Gastroesophageal sphincter (tissue), 4 donors: ENCODE results near the gene PSAP. TPM values are rescaled to one million over a fixed set of nuclear protein-coding genes. Genes with fewer than 3 reads are reported as not detected.

ENCODE experiments used
- ATAC-seq: fragments of 150-250 bp; one replicate; pipeline ENCODE4 v1.9.1; 2016; ENCODE audit warnings: mild to moderate bottlenecking, moderate library complexity
- H3K27ac ChIP-seq, 4 donors: fragments of 200-600 bp; sonication (generic) in 3 of 4; 1 replicate in 3 of 4; 2 replicates in 1 of 4; pipeline ENCODE4 v1.5.1; 2016 to 2019
- H3K27me3 ChIP-seq: fragments of 200-600 bp; sonication (generic); one replicate; pipeline ENCODE4 v1.5.1; 2019
- H3K36me3 ChIP-seq, 2 donors: fragments of 200-600 bp; sonication (generic); one replicate each; pipeline ENCODE4 v1.5.1; 2019; ENCODE audit warnings: control low read depth in 1 of 2
- H3K4me1 ChIP-seq, 3 donors: fragments of 200-600 bp; sonication (generic); 1 replicate in 2 of 3; 2 replicates in 1 of 3; pipeline ENCODE4 v1.5.1; 2016 to 2019; ENCODE audit warnings: control low read depth in 2 of 3
- H3K4me3 ChIP-seq, 2 donors: fragments of 200-600 bp; sonication (generic); one replicate each; pipeline ENCODE4 v1.5.1; 2019; ENCODE audit warnings: mild to moderate bottlenecking in 1 of 2, moderate library complexity in 1 of 2
- H3K9me3 ChIP-seq, 3 donors: fragments of 200-600 bp; sonication (generic); one replicate each; pipeline ENCODE4 v1.5.1; 2017 to 2019; ENCODE audit warnings: control low read depth in 2 of 3
- CTCF ChIP-seq, 4 experiments: fragments of 200-600 bp in 2 of 4; fragments of 450-650 bp in 2 of 4; sonication (generic) in 1 of 4; IDR thresholded peaks; one replicate each; pipeline ENCODE4 v1.5.1; 2017 to 2019; ENCODE audit warnings: antibody characterized with exemption in 4 of 4, mild to moderate bottlenecking in 2 of 4, moderate library complexity in 2 of 4
- EP300 ChIP-seq: sonication (generic); formaldehyde crosslinking; IDR thresholded peaks from one replicate; pipeline ENCODE4 v1.6.1; 2017; ENCODE audit warnings: antibody characterized with exemption, mild to moderate bottlenecking
- POLR2A ChIP-seq, 2 donors: fragments of 450-650 bp; IDR thresholded peaks; one replicate each; pipeline ENCODE4 v1.6.1; 2017; ENCODE audit warnings: antibody characterized with exemption in 2 of 2, mild to moderate bottlenecking in 2 of 2, moderate library complexity in 1 of 2
- POLR2AphosphoS5 ChIP-seq: sonication (generic); formaldehyde crosslinking; IDR thresholded peaks from one replicate; pipeline ENCODE4 v1.6.1; 2017; ENCODE audit warnings: antibody characterized with exemption
- WGBS, 2 donors: methylation state at CpG; one replicate each; pipeline ENCODE4 v1.1.5; 2018; ENCODE audit warnings: low coverage in 1 of 2; 5-methylcytosine and 5-hydroxymethylcytosine counted together
- total RNA-seq, 4 donors: library from RNA; depleted of rRNA; stranded (reverse); fragments of >200 nt; gene quantifications; one replicate each; pipeline ENCODE4 v1.1.0, GENCODE V29; 2016

Gene PSAP
- total RNA-seq, 4 donors from 2014 or later = 604 to 881 (median 718) TPM

DNA sequence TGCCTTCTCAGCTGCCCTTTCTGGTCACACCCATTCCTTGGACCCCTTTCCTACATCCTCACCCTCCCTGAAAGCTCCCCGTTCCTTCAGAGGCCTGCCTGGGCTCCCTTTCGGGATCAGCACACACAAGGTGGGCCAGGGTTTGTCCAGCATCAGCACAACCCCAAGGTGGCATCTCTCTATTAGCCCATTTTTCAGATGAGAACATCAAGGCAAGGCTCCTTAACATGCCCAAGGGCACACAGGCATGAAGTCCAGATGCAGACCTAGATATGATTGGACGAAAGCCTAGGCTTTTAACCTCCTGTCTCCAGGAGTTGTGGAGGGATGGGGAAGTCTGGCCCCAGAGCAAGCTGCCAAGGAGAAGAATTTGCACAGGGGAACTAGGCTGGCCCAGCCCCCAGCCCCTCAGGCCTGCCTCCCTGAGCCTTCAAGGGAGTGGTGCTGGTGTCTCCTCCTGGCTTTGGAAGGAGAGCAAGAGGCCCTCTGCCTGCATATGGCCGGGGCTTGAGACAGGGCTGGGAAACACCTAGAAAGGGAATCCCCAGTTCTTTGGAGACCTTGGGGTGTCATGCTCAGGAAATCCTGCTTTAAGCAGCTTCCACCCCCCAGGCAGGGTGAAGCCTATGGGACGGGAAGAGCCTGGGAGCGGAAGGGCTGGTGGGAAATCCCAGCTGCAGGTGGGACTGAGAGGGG, 68.7 kb downstream of the PSAP start:
- ATAC-seq = no peak
- TF ChIP-seq CTCF (IDR thresholded peaks at IDR 0.05) (no peak), EP300 (no peak), POLR2A (IDR thresholded peaks at IDR 0.05) (no peak), POLR2AphosphoS5 (no peak)
- peaks cover 0 to 15% (median 0%) of the 10 kb centered on the region in 3 donors for H3K4me1 ChIP-seq
- H3K27ac ChIP-seq = no peak overlapping the region
- H3K4me3 ChIP-seq = no peak overlapping the region
- no peaks in the 10 kb centered on the region for H3K9me3 ChIP-seq
- H3K36me3 ChIP-seq = no peaks in the 10 kb centered on the region
- H3K27me3 ChIP-seq = no peaks in the 10 kb centered on the region
- WGBS, 2 donors = 78 to 90% methylated on average over 2 to 4 of the region's 6 CpGs

GRCh38 chr10:71780719-71781118, 70.3 kb downstream of the PSAP start:
- peaks cover 0 to 16% (median 0%) of the 10 kb centered on the region in 3 donors for H3K4me1 ChIP-seq
- H3K9me3 ChIP-seq = no peaks in the 10 kb centered on the region
- 80 to 94% methylated on average over 7 to 9 of the region's 9 CpGs for WGBS, 2 donors
- no peak overlapping the region for H3K4me3 ChIP-seq
- H3K36me3 ChIP-seq = no peaks in the 10 kb centered on the region
- no peak overlapping the region for H3K27ac ChIP-seq
- TF ChIP-seq POLR2A (IDR thresholded peaks at IDR 0.05) (no peak), EP300 (no peak), CTCF (IDR thresholded peaks at IDR 0.05) (no peak), POLR2AphosphoS5 (no peak)
- no peaks in the 10 kb centered on the region for H3K27me3 ChIP-seq
- no peak for ATAC-seq

DNA sequence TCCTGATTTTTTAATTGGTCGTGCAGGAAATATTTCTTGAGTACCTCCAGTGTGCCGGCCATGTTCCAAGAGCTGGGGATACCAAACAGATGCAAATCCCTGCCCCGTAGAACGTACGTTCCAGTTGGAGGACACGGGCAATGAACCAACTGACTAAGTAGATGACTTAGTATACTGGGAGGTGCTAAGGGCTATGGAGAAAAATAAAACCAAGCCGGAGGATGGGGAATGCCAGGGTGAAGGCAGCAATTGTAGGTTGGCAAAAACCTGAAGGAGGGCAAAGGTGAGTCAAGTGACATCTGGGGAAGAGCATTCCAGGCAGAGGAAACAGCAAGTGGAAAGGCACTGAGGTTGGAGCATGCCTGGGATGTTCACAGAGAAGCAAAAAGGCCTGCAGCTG, 70.9 kb downstream of the PSAP start:
- Histone ChIP-seq H3K9me3 (no peaks in the 10 kb centered on the region), H3K36me3 (no peaks in the 10 kb centered on the region), H3K27ac (no peak overlapping the region), H3K27me3 (no peaks in the 10 kb centered on the region), H3K4me1 (peaks cover 0 to 22% (median 0%) of the 10 kb centered on the region in 3 donors), H3K4me3 (no peak overlapping the region)
- TF ChIP-seq EP300 (no peak), POLR2AphosphoS5 (no peak), CTCF (IDR thresholded peaks at IDR 0.05) (no peak), POLR2A (IDR thresholded peaks at IDR 0.05) (no peak)
- ATAC-seq = no peak
- 88% methylated on average over 7 of the region's 7 CpGs; no CpG with 5 or more reads in 1 of the 2 donors for WGBS, 2 donors

GRCh38 chr10:71779641-71780040, 71.4 kb downstream of the PSAP start:
- H3K4me3 ChIP-seq = no peak overlapping the region
- 83% methylated on average over 4 of the region's 6 CpGs; no CpG with 5 or more reads in 1 of the 2 donors for WGBS, 2 donors
- peaks cover 0 to 26% (median 0%) of the 10 kb centered on the region in 3 donors for H3K4me1 ChIP-seq
- no peaks in the 10 kb centered on the region for H3K9me3 ChIP-seq
- no peak overlapping the region for H3K27ac ChIP-seq
- no peaks in the 10 kb centered on the region for H3K36me3 ChIP-seq
- TF ChIP-seq EP300 = no peak
- no peak for TF ChIP-seq CTCF (IDR thresholded peaks at IDR 0.05)
- no peak for TF ChIP-seq POLR2AphosphoS5
- no peak for TF ChIP-seq POLR2A (IDR thresholded peaks at IDR 0.05)
- H3K27me3 ChIP-seq = no peaks in the 10 kb centered on the region
- ATAC-seq = no peak
